ENCODE results near the gene PRSS12. TPM values are rescaled to one million over a fixed set of nuclear protein-coding genes. Genes with fewer than 3 reads are reported as not detected.

The PRSS12 gene
- total RNA-seq (0.23 and 0.55 TPM in 2 replicates), polyA plus RNA-seq (0.16 and 0.22 TPM in 2 replicates), polyA minus RNA-seq (0.42 and 0.97 TPM in 2 replicates), Bru-seq, nascent RNA (percentile 15 among the genes with signal in this experiment), BruChase-seq, experiment 1, labeled RNA remaining after a 6-hour chase (percentile 21 among the genes with signal in this experiment), BruChase-seq, experiment 2, labeled RNA remaining after a 2-hour chase (percentile 23 among the genes with signal in this experiment)
- 0.18 and 0.36 TPM in 2 replicates for polyA plus RNA-seq (2011; cell fraction: cytosol; rRNA removed)
- polyA plus RNA-seq (2011; cell fraction: nucleus; rRNA removed): 0.26 and 0.36 TPM in 2 replicates
- 3.0 and 5.2 TPM in 2 replicates for polyA plus RNA-seq (2012)
- 0.72 TPM for polyA minus RNA-seq (2011; cell fraction: cytosol; rRNA and poly(A)+ RNA removed)
- polyA minus RNA-seq (2011; cell fraction: nucleus; rRNA and poly(A)+ RNA removed): 0.43 and 0.63 TPM in 2 replicates
- long read RNA-seq, partial matches to known transcripts: 1 of 1 reads
- long read RNA-seq, other reads (novel, unspliced or antisense): 0 of 1 reads

DNA sequence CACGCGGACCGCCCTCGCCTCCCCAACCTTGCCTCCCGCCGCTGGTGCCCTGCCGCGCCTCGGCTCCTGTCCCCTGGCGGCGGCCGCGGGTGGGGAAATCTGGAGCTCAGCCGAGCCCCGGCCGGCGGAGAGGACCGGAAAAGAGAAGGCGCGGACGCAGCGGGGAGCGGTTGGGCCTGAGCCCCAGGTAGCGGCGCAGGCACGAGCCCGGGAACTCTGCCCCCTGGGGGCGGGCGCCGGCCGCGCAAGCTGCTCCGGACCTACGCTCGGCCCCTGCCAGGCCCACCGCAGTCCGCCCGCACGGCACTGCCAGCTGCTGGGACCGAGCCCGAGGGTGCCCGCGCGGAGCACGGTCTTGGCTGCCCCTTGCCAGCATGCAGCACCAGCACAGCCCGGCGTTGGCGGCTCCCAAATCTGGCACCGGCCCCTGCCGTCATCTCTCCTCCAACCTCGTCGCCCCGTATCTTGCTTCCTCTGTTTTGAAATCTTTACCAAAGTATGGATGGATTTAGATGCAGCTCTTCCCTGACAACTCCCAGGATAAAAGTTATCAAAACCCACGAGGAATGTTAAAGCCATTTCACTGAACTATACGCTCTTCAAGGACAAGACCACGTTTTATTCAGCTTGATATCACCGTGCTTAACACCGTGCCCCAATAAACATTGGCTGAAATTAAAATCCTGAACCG is at the start of gene PRSS12:
Gene PRSS12, minus strand, starts transcription at position 161 of the 691 bp plus-strand sequence. CDS start 283 bp downstream, outside the sequence.
- Histone ChIP-seq H3K79me2 (ENCODE audit: control insufficient read depth, insufficient read depth, low read length) (no peaks in the 10 kb centered on the region), H3K4me1 (ENCODE audit: control insufficient read depth, extremely low read depth, insufficient read depth, low read length) (peaks cover 11% of the 10 kb centered on the region), H4K20me1 (replicated peaks; ENCODE audit: control insufficient read depth, extremely low read depth, insufficient read depth, low read length) (no peaks in the 10 kb centered on the region), H3K4me3 (replicated peaks in 1 of 3; ENCODE audit: insufficient read depth in 1 of 3, low read depth in 1 of 3, low read length in 3 of 3) (peak within 1 kb of the TSS in 1 of 3 experiments; percentile 36), H3K27ac (ENCODE audit: insufficient read depth, low read depth, low read length) (no peak within 1 kb of the TSS), H2AFZ (ENCODE audit: low read depth, low read length) (peak within 1 kb of the TSS; percentile 66), H3K27me3 (ENCODE audit: control insufficient read depth in 2 of 2, insufficient read depth in 2 of 2, low read length in 2 of 2) (peaks cover 30 to 60% of the 10 kb centered on the region in 2 experiments), H3K9me3 (replicated peaks; ENCODE audit: control insufficient read depth, insufficient read depth, low read length) (no peaks in the 10 kb centered on the region), H3K9me1 (replicated peaks; ENCODE audit: control insufficient read depth, extremely low read depth, insufficient read depth, low read length) (no peaks in the 10 kb centered on the region), H3K9ac (replicated peaks; ENCODE audit: extremely low read depth, insufficient read depth, low read length) (no peak within 1 kb of the TSS), H3K4me2 (ENCODE audit: insufficient read depth, low read length) (peak within 1 kb of the TSS; percentile 43), H3K36me3 (ENCODE audit: control insufficient read depth in 2 of 2, extremely low read depth in 1 of 2, insufficient read depth in 2 of 2, low read length in 2 of 2) (no peaks in the 10 kb centered on the region)
- no TSS peak for BruUV-seq (replicated peaks)
- FAIRE-seq (peak; percentile 44), DNase-seq (ENCODE audit: low read depth, low spot score) (peak; percentile 44)
- intact Hi-C loops (cut with micrococcal nuclease): loop anchor here (1.0 kb wide), 1 partner anchor 72 kb away; no protein-coding TSS in a partner anchor
- ChIA-PET CTCF (interaction anchor here (0.6 to 2.4 kb wide), 14 partner anchors 8 to 1994 kb away, joined by 3 to 22 read pairs (median 4); no protein-coding TSS in a partner anchor), POLR2A (no interaction called here)
- dilution Hi-C loops (cut with MboI; ENCODE audit: extremely low pct_ligation_motif_present, low sequenced_read_pairs): no loop called here
- TF ChIP-seq EZH2 (IDR thresholded peaks at IDR 0.05; ENCODE audit: borderline replicate concordance, low read depth, low read length, severe bottlenecking): no peak
- TF ChIP-seq GATA2 (IDR thresholded peaks at IDR 0.05; ENCODE audit: insufficient read depth, insufficient read length, low read depth, low read length): no peak
- peak; percentile 18 for TF ChIP-seq POLR2AphosphoS5 (IDR thresholded peaks at IDR 0.05; ENCODE audit: insufficient read depth, low read depth, low read length)
- TF ChIP-seq, protein P1, sequence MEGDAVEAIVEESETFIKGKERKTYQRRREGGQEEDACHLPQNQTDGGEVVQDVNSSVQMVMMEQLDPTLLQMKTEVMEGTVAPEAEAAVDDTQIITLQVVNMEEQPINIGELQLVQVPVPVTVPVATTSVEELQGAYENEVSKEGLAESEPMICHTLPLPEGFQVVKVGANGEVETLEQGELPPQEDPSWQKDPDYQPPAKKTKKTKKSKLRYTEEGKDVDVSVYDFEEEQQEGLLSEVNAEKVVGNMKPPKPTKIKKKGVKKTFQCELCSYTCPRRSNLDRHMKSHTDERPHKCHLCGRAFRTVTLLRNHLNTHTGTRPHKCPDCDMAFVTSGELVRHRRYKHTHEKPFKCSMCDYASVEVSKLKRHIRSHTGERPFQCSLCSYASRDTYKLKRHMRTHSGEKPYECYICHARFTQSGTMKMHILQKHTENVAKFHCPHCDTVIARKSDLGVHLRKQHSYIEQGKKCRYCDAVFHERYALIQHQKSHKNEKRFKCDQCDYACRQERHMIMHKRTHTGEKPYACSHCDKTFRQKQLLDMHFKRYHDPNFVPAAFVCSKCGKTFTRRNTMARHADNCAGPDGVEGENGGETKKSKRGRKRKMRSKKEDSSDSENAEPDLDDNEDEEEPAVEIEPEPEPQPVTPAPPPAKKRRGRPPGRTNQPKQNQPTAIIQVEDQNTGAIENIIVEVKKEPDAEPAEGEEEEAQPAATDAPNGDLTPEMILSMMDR (IDR thresholded peaks at IDR 0.05; ENCODE audit: extremely low read depth in 1 of 2, insufficient read depth in 1 of 2, low read depth in 1 of 2, low read length in 2 of 2): peak; percentile 84

Data from endothelial cell of umbilical vein (primary cell).